Smooth muscle cell (in vitro differentiated cells): Measurements from ENCODE around the gene OAS3. TPM values are rescaled to one million over a fixed set of nuclear protein-coding genes. Genes with fewer than 3 reads are reported as not detected.

Experiments used
- DNase-seq: peaks from one replicate; lab custom pipeline; 2025; ENCODE audit not compliant: unreplicated experiment; lab: John Stamatoyannopoulos, UW
- H2AFZ ChIP-seq: fragments of 200-600 bp; sonication (generic); 2 replicates; pipeline ENCODE4 v1.6.0; 2016; ENCODE audit warnings: antibody characterized with exemption, low read depth, mild to moderate bottlenecking
- H3F3A ChIP-seq: fragments of 200-600 bp; sonication (generic); 2 replicates; pipeline ENCODE4 v1.6.0; 2017; ENCODE audit warnings: antibody characterized with exemption, low read depth
- H3K27ac ChIP-seq: fragments of 200-600 bp; sonication (generic); 2 replicates; pipeline ENCODE4 v1.5.1; 2016; ENCODE audit warnings: low read depth, mild to moderate bottlenecking
- H3K27me3 ChIP-seq: fragments of 200-600 bp; sonication (generic); 2 replicates; pipeline ENCODE4 v1.6.1; 2016; ENCODE audit warnings: low read depth, mild to moderate bottlenecking
- H3K36me3 ChIP-seq: fragments of 200-600 bp; sonication (generic); 2 replicates; pipeline ENCODE4 v1.5.1; 2016; ENCODE audit warnings: low read depth
- H3K4me1 ChIP-seq: fragments of 200-600 bp; sonication (generic); 2 replicates; pipeline ENCODE4 v1.5.1; 2016; ENCODE audit warnings: low read depth
- H3K4me2 ChIP-seq: fragments of 200-600 bp; sonication (generic); 2 replicates; pipeline ENCODE4 v1.6.0; 2016; ENCODE audit warnings: mild to moderate bottlenecking
- H3K4me3 ChIP-seq: fragments of 200-600 bp; sonication (generic); 2 replicates; pipeline ENCODE4 v1.5.1; 2016; ENCODE audit warnings: mild to moderate bottlenecking
- H3K79me2 ChIP-seq: fragments of 200-600 bp; sonication (generic); 2 replicates; pipeline ENCODE4 v1.6.0; 2016; ENCODE audit warnings: low read depth, mild to moderate bottlenecking
- H3K9ac ChIP-seq: fragments of 200-600 bp; sonication (generic); 2 replicates; pipeline ENCODE4 v1.6.0; 2016; ENCODE audit warnings: low read depth
- H3K9me3 ChIP-seq: fragments of 200-600 bp; sonication (generic); replicated peaks from 2 replicates; pipeline ENCODE4 v1.5.1; 2016; ENCODE audit warnings: low read depth
- H4K20me1 ChIP-seq: fragments of 200-600 bp; sonication (generic); 2 replicates; pipeline ENCODE4 v1.6.0; 2016; ENCODE audit warnings: low read depth
- CTCF ChIP-seq: fragments of 200-600 bp; sonication (generic); IDR thresholded peaks from 2 replicates; pipeline ENCODE4 v1.5.1; 2017; ENCODE audit warnings: borderline replicate concordance, mild to moderate bottlenecking, antibody characterized with exemption; ENCODE audit not compliant: insufficient read depth, poor library complexity, severe bottlenecking
- WGBS: methylation state at CpG from one replicate; pipeline ENCODE4 v1.1.7; 2016; ENCODE audit warnings: low lambda C conversion rate; 5-methylcytosine and 5-hydroxymethylcytosine counted together
- polyA plus RNA-seq: library from polyadenylated mRNA; unstranded; fragments of >200 nt; fragmentation: Nextera tagmentation; extraction: Ambion mirVana; gene quantifications from 2 replicates; pipeline ENCODE4 v1.2.1, GENCODE V29; 2016
- total RNA-seq: library from RNA; depleted of rRNA; stranded (reverse); fragments of >200 nt; gene quantifications from 2 replicates; pipeline ENCODE4 v1.2.3, GENCODE V29; 2014

Gene OAS3
- total and polyA plus RNA-seq, 2 experiments from 2014 or later = 1.1 TPM; not detected in 1

- H3K4me1 ChIP-seq = no peaks in the 10 kb centered on the region
- 88% methylated on average over 7 of the region's 7 CpGs for WGBS
- no peak for DNase-seq
- no peaks in the 10 kb centered on the region for H3K27me3 ChIP-seq
- TF ChIP-seq CTCF = no peak
- no peaks in the 10 kb centered on the region for H3K36me3 ChIP-seq
- H3K9ac ChIP-seq = no peak overlapping the region
- no peaks in the 10 kb centered on the region for H3K9me3 ChIP-seq
- H3K4me3 ChIP-seq = no peak overlapping the region
- H2AFZ ChIP-seq = no peak overlapping the region
- H3K4me2 ChIP-seq = no peak overlapping the region
- no peak overlapping the region for H3K27ac ChIP-seq
- no peaks in the 10 kb centered on the region for H4K20me1 ChIP-seq
- no peaks in the 10 kb centered on the region for H3F3A ChIP-seq
- H3K79me2 ChIP-seq = no peaks in the 10 kb centered on the region
Measured at GRCh38 chr12:112967858-112968257, 29.6 kb downstream of the OAS3 start.

DNA sequence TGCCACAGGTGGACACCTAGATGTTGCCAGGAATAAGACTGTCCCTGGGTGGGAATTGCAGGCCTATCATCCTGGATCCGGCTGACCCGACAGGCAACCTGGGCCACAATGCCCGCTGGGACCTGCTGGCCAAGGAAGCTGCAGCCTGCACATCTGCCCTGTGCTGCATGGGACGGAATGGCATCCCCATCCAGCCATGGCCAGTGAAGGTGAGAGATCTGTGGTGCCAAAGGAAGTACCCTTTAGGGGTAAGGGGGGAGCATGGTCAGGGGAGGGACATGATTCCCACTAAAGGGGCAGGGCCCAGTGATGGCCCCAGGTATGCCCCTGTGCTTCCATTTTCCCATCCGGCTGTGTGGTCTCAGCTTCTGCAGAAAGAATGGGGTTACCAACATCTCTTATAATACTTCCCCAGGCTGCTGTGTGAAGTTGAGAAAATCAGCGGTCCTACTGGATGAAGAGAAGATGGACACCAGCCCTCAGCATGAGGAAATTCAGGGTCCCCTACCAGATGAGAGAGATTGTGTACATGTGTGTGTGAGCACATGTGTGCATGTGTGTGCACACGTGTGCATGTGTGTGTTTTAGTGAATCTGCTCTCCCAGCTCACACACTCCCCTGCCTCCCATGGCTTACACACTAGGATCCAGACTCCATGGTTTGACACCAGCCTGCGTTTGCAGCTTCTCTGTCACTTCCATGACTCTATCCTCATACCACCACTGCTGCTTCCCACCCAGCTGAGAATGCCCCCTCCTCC is 31.5 kb downstream of the OAS3 start:
- 82% methylated on average over 8 of the region's 8 CpGs for WGBS

DNA sequence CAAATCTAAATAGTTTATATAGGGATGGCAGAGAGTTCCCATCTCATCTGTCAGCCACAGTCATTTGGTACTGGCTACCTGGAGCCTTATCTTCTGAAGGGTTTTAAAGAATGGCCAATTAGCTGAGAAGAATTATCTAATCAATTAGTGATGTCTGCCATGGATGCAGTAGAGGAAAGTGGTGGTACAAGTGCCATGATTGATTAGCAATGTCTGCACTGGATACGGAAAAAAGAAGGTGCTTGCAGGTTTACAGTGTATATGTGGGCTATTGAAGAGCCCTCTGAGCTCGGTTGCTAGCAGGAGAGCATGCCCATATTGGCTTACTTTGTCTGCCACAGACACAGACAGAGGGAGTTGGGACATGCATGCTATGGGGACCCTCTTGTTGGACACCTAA is 32.1 kb downstream of the OAS3 start:
- Histone ChIP-seq H3K9ac (no peak overlapping the region), H3K4me2 (no peak overlapping the region), H3K79me2 (no peaks in the 10 kb centered on the region), H4K20me1 (no peaks in the 10 kb centered on the region), H3K27me3 (no peaks in the 10 kb centered on the region), H3K9me3 (no peaks in the 10 kb centered on the region), H3F3A (no peaks in the 10 kb centered on the region), H3K4me3 (no peak overlapping the region), H3K27ac (no peak overlapping the region), H3K36me3 (no peaks in the 10 kb centered on the region), H3K4me1 (no peaks in the 10 kb centered on the region), H2AFZ (no peak overlapping the region)
- no peak for DNase-seq
- 75% methylated on average over 2 of the region's 2 CpGs for WGBS
- no peak for TF ChIP-seq CTCF

More for the DNA sequence above, 31.5 kb downstream of the OAS3 start:
- no peaks in the 10 kb centered on the region for H3K4me1 ChIP-seq
- no peak overlapping the region for H3K4me2 ChIP-seq
- no peak for TF ChIP-seq CTCF
- no peak overlapping the region for H3K27ac ChIP-seq
- H3K9me3 ChIP-seq = no peaks in the 10 kb centered on the region
- H3K36me3 ChIP-seq = no peaks in the 10 kb centered on the region
- H3F3A ChIP-seq = no peaks in the 10 kb centered on the region
- H2AFZ ChIP-seq = no peak overlapping the region
- H3K9ac ChIP-seq = no peak overlapping the region
- no peaks in the 10 kb centered on the region for H3K79me2 ChIP-seq
- H3K4me3 ChIP-seq = no peak overlapping the region
- no peaks in the 10 kb centered on the region for H3K27me3 ChIP-seq
- H4K20me1 ChIP-seq = no peaks in the 10 kb centered on the region
- DNase-seq = no peak

- Histone ChIP-seq H3K27me3 (no peaks in the 10 kb centered on the region), H3K4me3 (no peak overlapping the region), H3F3A (no peaks in the 10 kb centered on the region), H2AFZ (no peak overlapping the region), H3K4me2 (no peak overlapping the region), H4K20me1 (no peaks in the 10 kb centered on the region), H3K9me3 (no peaks in the 10 kb centered on the region), H3K9ac (no peak overlapping the region), H3K4me1 (no peaks in the 10 kb centered on the region), H3K36me3 (no peaks in the 10 kb centered on the region), H3K27ac (no peak overlapping the region), H3K79me2 (no peaks in the 10 kb centered on the region)
- no peak for DNase-seq
- no peak for TF ChIP-seq CTCF
- 85% methylated on average over 5 of the region's 5 CpGs for WGBS
Measured at GRCh38 chr12:112971248-112971647, 33.0 kb downstream of the OAS3 start.
